Adrenal gland (tissue), 5 donors: ENCODE data around the gene ENOPH1.

Experiments used
- CTCF ChIP-seq, 6 experiments: fragments of 450-650 bp in 4 of 6; fragments of 200-600 bp in 2 of 6; sonication (generic) in 1 of 6; IDR thresholded peaks; 1 replicate in 5 of 6; 2 replicates in 1 of 6; pipeline versions ENCODE4 v1.5.1 to v1.8.0; 2016 to 2021; ENCODE audit warnings: antibody characterized with exemption in 6 of 6, mild to moderate bottlenecking in 2 of 6, moderate library complexity in 1 of 6
- POLR2A ChIP-seq, 2 donors: fragments of 450-650 bp; IDR thresholded peaks; one replicate each; pipeline ENCODE4 v1.6.1; 2017; ENCODE audit warnings: antibody characterized with exemption in 2 of 2, mild to moderate bottlenecking in 2 of 2, moderate library complexity in 1 of 2
- donor health status: DM: no; HTN: no; CAD: no.

GRCh38 chr4:82431831-82432230, 1.4 kb downstream of the ENOPH1 start:
- TF ChIP-seq CTCF (IDR thresholded peaks at IDR 0.05) (no peak), POLR2A (IDR thresholded peaks at IDR 0.05) (no peak)
